ENCODE data around the gene ADORA1.

ADORA1 gene

GRCh38 chr1:203128431-203128715 is 847 bp downstream of the ADORA1 start:
- H3K4me3 ChIP-seq (replicated peaks; ENCODE audit: low read depth, low read length) = peak overlapping the region; percentile 53
- DNase-seq (ENCODE audit: extremely low read depth, low read depth) = no peak
- peak; percentile 14 for TF ChIP-seq CTCF (IDR thresholded peaks at IDR 0.05; ENCODE audit: low read depth, low read length, missing control alignments)

GRCh38 chr1:203128716-203129500 is 1.4 kb downstream of the ADORA1 start:
- no peak for TF ChIP-seq CTCF (IDR thresholded peaks at IDR 0.05; ENCODE audit: low read depth, low read length, missing control alignments)
- no peak for DNase-seq (ENCODE audit: extremely low read depth, low read depth)
- H3K4me3 ChIP-seq (replicated peaks; ENCODE audit: low read depth, low read length) = peak overlapping the region; percentile 53

GRCh38 chr1:203129501-203130231 is 2.1 kb downstream of the ADORA1 start:
- TF ChIP-seq CTCF (IDR thresholded peaks at IDR 0.05; ENCODE audit: low read depth, low read length, missing control alignments) = no peak
- no peak overlapping the region for H3K4me3 ChIP-seq (replicated peaks; ENCODE audit: low read depth, low read length)
- DNase-seq (ENCODE audit: extremely low read depth, low read depth) = no peak

GRCh38 chr1:203130358-203130985 is 2.9 kb downstream of the ADORA1 start:
- DNase-seq (ENCODE audit: extremely low read depth, low read depth) = no peak
- H3K4me3 ChIP-seq (replicated peaks; ENCODE audit: low read depth, low read length) = no peak overlapping the region
- no peak for TF ChIP-seq CTCF (IDR thresholded peaks at IDR 0.05; ENCODE audit: low read depth, low read length, missing control alignments)

GRCh38 chr1:203131548-203132200 is 4.1 kb downstream of the ADORA1 start:
- no peak for TF ChIP-seq CTCF (IDR thresholded peaks at IDR 0.05; ENCODE audit: low read depth, low read length, missing control alignments)
- no peak overlapping the region for H3K4me3 ChIP-seq (replicated peaks; ENCODE audit: low read depth, low read length)
- DNase-seq (ENCODE audit: extremely low read depth, low read depth) = no peak

- H3K4me3 ChIP-seq (replicated peaks; ENCODE audit: low read depth, low read length) = no peak overlapping the region
- no peak for DNase-seq (ENCODE audit: extremely low read depth, low read depth)
- TF ChIP-seq CTCF (IDR thresholded peaks at IDR 0.05; ENCODE audit: low read depth, low read length, missing control alignments) = no peak
Measured at GRCh38 chr1:203133970-203134725, 6.6 kb downstream of the ADORA1 start.

Measured in HFF-Myc (cell line).